Measurements from ENCODE around the gene DDR2.

- TF ChIP-seq CTCF (conservative IDR thresholded peaks at IDR 0.05; ENCODE audit: low read length) (no peak), EZH2phosphoT487 (IDR thresholded peaks at IDR 0.05; ENCODE audit: borderline replicate concordance, low read depth, low read length) (no peak)
Observed at GRCh38 chr1:162716123-162716522, 83.9 kb downstream of the DDR2 start.

Measured in OCI-LY7 (cell line).